ENCODE measurements around the gene VPS13D. TPM values are rescaled to one million over a fixed set of nuclear protein-coding genes. Genes with fewer than 3 reads are reported as not detected.

VPS13D gene
- total RNA-seq, 4 donors from 2014 or later: 60.9 to 91.6 (median 71.6) TPM

GRCh38 chr1:12359359-12360133 is 129.7 kb downstream of the VPS13D start:
- ATAC-seq (no peak), DNase-seq (no peak)
- Histone ChIP-seq H3K27me3 (no peaks in the 10 kb centered on the region), H3K27ac (no peak overlapping the region), H3K4me1 (peaks cover 10 to 15% of the 10 kb centered on the region in 2 donors), H3K9me3 (no peaks in the 10 kb centered on the region), H3K36me3 (peaks cover 2 to 63% of the 10 kb centered on the region in 2 donors), H3K4me3 (no peak overlapping the region)
- TF ChIP-seq POLR2A (IDR thresholded peaks at IDR 0.05) (no peak), CTCF (IDR thresholded peaks at IDR 0.05 in 4 of 5, conservative IDR thresholded peaks at IDR 0.05 in 1 of 5) (no peak)
- in situ Hi-C loops (cut with MboI; ENCODE audit: low sequenced_read_pairs in 4 of 4): no loop called here
- intact Hi-C loops (cut with DNase I; ENCODE audit: low total_unique reads): loop anchor here (5.0 kb wide), 1 partner anchor 37 kb away; no protein-coding TSS in a partner anchor

GRCh38 chr1:12368646-12369045 is 138.8 kb downstream of the VPS13D start:
- ATAC-seq (no peak), DNase-seq (no peak)
- intact Hi-C loops (cut with DNase I; ENCODE audit: low total_unique reads) (no loop called here), in situ Hi-C loops (cut with MboI; ENCODE audit: low sequenced_read_pairs in 4 of 4) (no loop called here)
- Histone ChIP-seq H3K9me3 (no peaks in the 10 kb centered on the region), H3K4me3 (no peak overlapping the region), H3K27ac (no peak overlapping the region), H3K36me3 (peaks cover 0 to 75% of the 10 kb centered on the region in 2 donors), H3K27me3 (no peaks in the 10 kb centered on the region), H3K4me1 (no peaks in the 10 kb centered on the region)
- no peak for TF ChIP-seq CTCF (IDR thresholded peaks at IDR 0.05 in 4 of 5, conservative IDR thresholded peaks at IDR 0.05 in 1 of 5)
- TF ChIP-seq POLR2A (IDR thresholded peaks at IDR 0.05): no peak

GRCh38 chr1:12369258-12369657 is 139.4 kb downstream of the VPS13D start:
- DNase-seq (no peak), ATAC-seq (no peak)
- H3K4me1 ChIP-seq: no peaks in the 10 kb centered on the region
- H3K27me3 ChIP-seq: no peaks in the 10 kb centered on the region
- H3K36me3 ChIP-seq: peaks cover 3 to 78% of the 10 kb centered on the region in 2 donors
- in situ Hi-C loops (cut with MboI; ENCODE audit: low sequenced_read_pairs in 4 of 4): no loop called here
- H3K27ac ChIP-seq: no peak overlapping the region
- no peak overlapping the region for H3K4me3 ChIP-seq
- no peaks in the 10 kb centered on the region for H3K9me3 ChIP-seq
- intact Hi-C loops (cut with DNase I; ENCODE audit: low total_unique reads): no loop called here
- TF ChIP-seq CTCF (IDR thresholded peaks at IDR 0.05 in 4 of 5, conservative IDR thresholded peaks at IDR 0.05 in 1 of 5) (no peak), POLR2A (IDR thresholded peaks at IDR 0.05) (no peak)

GRCh38 chr1:12370333-12370975 is 140.6 kb downstream of the VPS13D start:
- TF ChIP-seq POLR2A (IDR thresholded peaks at IDR 0.05) (no peak), CTCF (IDR thresholded peaks at IDR 0.05 in 4 of 5, conservative IDR thresholded peaks at IDR 0.05 in 1 of 5) (no peak)
- Histone ChIP-seq H3K36me3 (peaks cover 3 to 76% of the 10 kb centered on the region in 2 donors), H3K27ac (no peak overlapping the region), H3K4me3 (no peak overlapping the region), H3K27me3 (no peaks in the 10 kb centered on the region), H3K9me3 (no peaks in the 10 kb centered on the region), H3K4me1 (no peaks in the 10 kb centered on the region)
- in situ Hi-C loops (cut with MboI; ENCODE audit: low sequenced_read_pairs in 4 of 4): no loop called here
- intact Hi-C loops (cut with DNase I; ENCODE audit: low total_unique reads): no loop called here
- no peak for DNase-seq
- no peak for ATAC-seq
